Tibial nerve (tissue), 4 donors: ENCODE data around the gene FNBP1L. TPM values are rescaled to one million over a fixed set of nuclear protein-coding genes. Genes with fewer than 3 reads are reported as not detected.

Source experiments
- DNase-seq, 2 donors: peaks; one replicate each; pipeline ENCODE4 v3.0.0-alpha.2; 2019; ENCODE audit warnings: low spot score in 2 of 2
- H3K27ac ChIP-seq, 4 donors: fragments of 200-600 bp; sonication (generic) in 3 of 4; one replicate each; pipeline ENCODE4 v1.5.1; 2017 to 2019; ENCODE audit warnings: mild to moderate bottlenecking in 1 of 4
- H3K27me3 ChIP-seq, 2 donors: fragments of 200-600 bp; sonication (generic) in 1 of 2; one replicate each; pipeline versions ENCODE4 v1.5.1 to v1.6.0; 2017 to 2019
- H3K36me3 ChIP-seq, 3 donors: fragments of 200-600 bp; sonication (generic); one replicate each; pipeline ENCODE4 v1.5.1; 2018 to 2019
- H3K4me1 ChIP-seq, 4 donors: fragments of 200-600 bp; sonication (generic) in 3 of 4; one replicate each; pipeline ENCODE4 v1.5.1; 2017 to 2019
- H3K4me3 ChIP-seq, 4 donors: fragments of 200-600 bp; sonication (generic) in 3 of 4; one replicate each; pipeline ENCODE4 v1.5.1; 2017 to 2019; ENCODE audit warnings: mild to moderate bottlenecking in 1 of 4, moderate library complexity in 1 of 4
- H3K9me3 ChIP-seq, 4 donors: fragments of 200-600 bp; sonication (generic) in 3 of 4; one replicate each; pipeline ENCODE4 v1.5.1; 2017 to 2019
- EP300 ChIP-seq, 2 donors: sonication (generic); formaldehyde crosslinking; IDR thresholded peaks; one replicate each; pipeline ENCODE4 v1.6.1; 2017; ENCODE audit warnings: antibody characterized with exemption in 2 of 2, mild to moderate bottlenecking in 1 of 2
- POLR2A ChIP-seq, 2 donors: fragments of 450-650 bp; IDR thresholded peaks; one replicate each; pipeline ENCODE4 v1.6.1; 2017; ENCODE audit warnings: antibody characterized with exemption in 2 of 2, mild to moderate bottlenecking in 2 of 2, moderate library complexity in 2 of 2
- WGBS, 2 donors: methylation state at CpG; one replicate each; pipeline ENCODE4 v1.1.5; 2018; 5-methylcytosine and 5-hydroxymethylcytosine counted together
- total RNA-seq, 4 donors: library from RNA; depleted of rRNA; stranded (reverse); fragments of >200 nt; gene quantifications; one replicate each; pipeline ENCODE4 v1.1.0, GENCODE V29; 2016
- TF ChIP-seq, protein P1 (sequence below), 5 experiments: fragments of 200-600 bp in 3 of 5; fragments of 450-650 bp in 2 of 5; sonication (generic) in 3 of 5; IDR thresholded peaks; one replicate each; pipeline ENCODE4 v1.5.1; 2016 to 2019; ENCODE audit warnings: antibody characterized with exemption in 5 of 5, mild to moderate bottlenecking in 3 of 5, moderate library complexity in 2 of 5

The FNBP1L gene
- total RNA-seq, 4 donors from 2014 or later, result 18.3 to 23.2 (median 20.5) TPM

- DNase-seq, result no peak
- TF ChIP-seq EP300 (IDR thresholded peaks at IDR 0.05) (no peak), POLR2A (IDR thresholded peaks at IDR 0.05) (no peak)
- TF ChIP-seq, protein P1, sequence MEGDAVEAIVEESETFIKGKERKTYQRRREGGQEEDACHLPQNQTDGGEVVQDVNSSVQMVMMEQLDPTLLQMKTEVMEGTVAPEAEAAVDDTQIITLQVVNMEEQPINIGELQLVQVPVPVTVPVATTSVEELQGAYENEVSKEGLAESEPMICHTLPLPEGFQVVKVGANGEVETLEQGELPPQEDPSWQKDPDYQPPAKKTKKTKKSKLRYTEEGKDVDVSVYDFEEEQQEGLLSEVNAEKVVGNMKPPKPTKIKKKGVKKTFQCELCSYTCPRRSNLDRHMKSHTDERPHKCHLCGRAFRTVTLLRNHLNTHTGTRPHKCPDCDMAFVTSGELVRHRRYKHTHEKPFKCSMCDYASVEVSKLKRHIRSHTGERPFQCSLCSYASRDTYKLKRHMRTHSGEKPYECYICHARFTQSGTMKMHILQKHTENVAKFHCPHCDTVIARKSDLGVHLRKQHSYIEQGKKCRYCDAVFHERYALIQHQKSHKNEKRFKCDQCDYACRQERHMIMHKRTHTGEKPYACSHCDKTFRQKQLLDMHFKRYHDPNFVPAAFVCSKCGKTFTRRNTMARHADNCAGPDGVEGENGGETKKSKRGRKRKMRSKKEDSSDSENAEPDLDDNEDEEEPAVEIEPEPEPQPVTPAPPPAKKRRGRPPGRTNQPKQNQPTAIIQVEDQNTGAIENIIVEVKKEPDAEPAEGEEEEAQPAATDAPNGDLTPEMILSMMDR (IDR thresholded peaks at IDR 0.05), result no peak
These were observed 6.3 kb upstream of the FNBP1L start for GRCh38 chr1:93441589-93441988.

DNA sequence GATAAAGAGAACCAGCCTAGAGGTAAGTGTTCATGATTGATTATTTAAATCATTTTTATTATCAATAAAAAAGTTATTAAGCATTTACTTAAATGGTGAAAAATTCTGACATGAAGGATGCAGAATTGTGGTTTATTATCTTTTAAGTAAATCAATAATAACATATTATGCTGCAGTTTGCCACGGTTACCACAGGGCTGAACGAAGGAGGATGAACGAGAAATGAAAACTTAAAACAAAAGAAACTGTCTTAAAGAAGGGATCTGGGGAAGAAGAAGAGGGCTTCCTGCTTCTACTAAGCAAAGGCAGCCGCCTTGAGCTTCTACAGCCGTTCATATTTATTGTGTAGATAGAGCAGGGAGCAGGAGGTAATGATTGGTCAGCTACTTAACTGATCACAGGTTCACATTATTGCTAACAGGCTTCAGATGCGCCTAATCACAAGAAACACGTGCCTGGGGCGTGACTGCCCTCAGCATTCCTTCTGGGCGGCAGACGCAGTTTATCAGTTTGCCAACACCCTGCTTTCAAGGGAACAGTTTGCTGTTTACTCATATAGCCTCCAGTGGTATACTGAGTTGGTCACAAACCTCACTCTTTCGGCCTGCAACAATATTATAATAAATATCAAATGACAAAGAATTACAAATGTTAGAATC, 5.8 kb upstream of the FNBP1L start:
- no peak for DNase-seq
- TF ChIP-seq, protein P1 (IDR thresholded peaks at IDR 0.05), result no peak
- TF ChIP-seq EP300 (IDR thresholded peaks at IDR 0.05), result no peak
- Histone ChIP-seq H3K4me1 (no peaks in the 10 kb centered on the region), H3K27ac (peak overlapping the region in 2 of 4 donors; percentile 8 to 65), H3K4me3 (no peak overlapping the region), H3K9me3 (no peaks in the 10 kb centered on the region), H3K36me3 (no peaks in the 10 kb centered on the region), H3K27me3 (no peaks in the 10 kb centered on the region)
- 50 to 51% methylated on average over 11 of the region's 11 CpGs for WGBS, 2 donors

More at GRCh38 chr1:93441589-93441988, 6.3 kb upstream of the FNBP1L start:
- H3K4me1 ChIP-seq, result no peaks in the 10 kb centered on the region
- no peaks in the 10 kb centered on the region for H3K36me3 ChIP-seq
- H3K27me3 ChIP-seq, result no peaks in the 10 kb centered on the region
- no peaks in the 10 kb centered on the region for H3K9me3 ChIP-seq
- H3K27ac ChIP-seq, result peak overlapping the region in 1 of 4 donors; percentile 18
- H3K4me3 ChIP-seq, result no peak overlapping the region

GRCh38 chr1:93442741-93443140, 5.2 kb upstream of the FNBP1L start:
- 48 to 51% methylated on average over 1 of the region's 1 CpG for WGBS, 2 donors
- DNase-seq, result no peak
- Histone ChIP-seq H3K4me1 (no peaks in the 10 kb centered on the region), H3K36me3 (no peaks in the 10 kb centered on the region), H3K9me3 (no peaks in the 10 kb centered on the region), H3K27me3 (no peaks in the 10 kb centered on the region), H3K4me3 (no peak overlapping the region), H3K27ac (peak overlapping the region in 2 of 4 donors; percentile 8 to 65)
- TF ChIP-seq EP300 (IDR thresholded peaks at IDR 0.05) (no peak), POLR2A (IDR thresholded peaks at IDR 0.05) (no peak)
- TF ChIP-seq, protein P1 (IDR thresholded peaks at IDR 0.05), result no peak

DNA sequence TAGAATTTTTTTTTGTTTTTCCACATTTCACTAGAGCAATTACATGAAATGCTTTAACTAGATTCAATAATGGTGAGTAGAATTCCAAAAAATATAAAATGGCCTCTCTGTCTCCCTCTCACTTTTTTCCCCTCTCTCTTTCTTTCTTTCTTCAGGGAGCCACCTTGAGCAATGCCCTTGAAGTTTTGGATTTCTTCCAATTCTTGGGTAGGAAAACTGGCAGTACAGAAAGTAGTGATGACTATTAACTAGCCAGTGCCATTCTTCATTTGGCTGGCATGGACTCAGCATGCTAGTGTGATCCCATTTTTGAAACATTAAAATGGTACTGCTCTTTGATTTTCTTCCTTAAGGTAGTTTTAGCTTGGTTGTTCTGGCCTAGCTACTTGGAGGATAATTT, 4.5 kb upstream of the FNBP1L start:
- TF ChIP-seq POLR2A (IDR thresholded peaks at IDR 0.05) (no peak), EP300 (IDR thresholded peaks at IDR 0.05) (no peak)
- TF ChIP-seq, protein P1 (IDR thresholded peaks at IDR 0.05), result no peak
- H3K9me3 ChIP-seq, result no peaks in the 10 kb centered on the region
- H3K4me1 ChIP-seq, result no peaks in the 10 kb centered on the region
- H3K4me3 ChIP-seq, result no peak overlapping the region
- no peak overlapping the region for H3K27ac ChIP-seq
- no peak for DNase-seq
- H3K27me3 ChIP-seq, result no peaks in the 10 kb centered on the region
- H3K36me3 ChIP-seq, result no peaks in the 10 kb centered on the region

DNA sequence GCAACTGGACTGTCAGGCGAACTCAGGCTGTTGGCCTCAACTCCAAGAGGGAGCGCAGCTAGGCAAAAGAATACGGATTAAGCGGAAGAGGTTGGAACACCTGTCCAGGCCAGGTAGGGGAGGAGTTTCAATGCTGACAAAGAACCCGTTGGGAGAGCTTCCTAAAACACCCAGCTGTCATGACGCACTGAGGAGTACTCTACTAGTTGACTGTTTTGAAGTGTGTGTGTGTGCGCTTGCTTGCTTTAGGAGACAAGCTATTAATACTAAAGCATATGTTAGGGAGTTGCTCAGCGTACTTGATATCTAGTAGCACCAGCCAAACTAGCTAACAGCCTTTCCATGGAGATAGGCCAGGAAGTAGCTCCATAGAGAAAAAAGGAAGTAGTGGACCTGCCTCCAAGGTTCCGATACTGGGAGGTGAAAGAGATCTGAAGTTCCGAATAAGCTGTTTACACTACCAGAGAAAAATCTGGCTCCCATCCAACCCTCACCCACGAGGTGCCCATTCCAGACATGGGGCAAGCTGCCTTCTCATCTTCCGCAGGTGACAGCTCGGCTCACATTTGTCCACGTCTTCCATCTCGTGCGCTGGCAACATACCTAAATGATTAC, 974 bp upstream of the FNBP1L start:
- Histone ChIP-seq H3K4me3 (peak overlapping the region in 2 of 4 donors; percentile 82 to 83), H3K4me1 (peaks cover 0 to 14% (median 3%) of the 10 kb centered on the region in 4 donors), H3K27me3 (no peaks in the 10 kb centered on the region), H3K27ac (peak overlapping the region in 2 of 4 donors; percentile 86 to 90), H3K9me3 (no peaks in the 10 kb centered on the region), H3K36me3 (no peaks in the 10 kb centered on the region)
- TF ChIP-seq, protein P1 (IDR thresholded peaks at IDR 0.05), result no peak
- no peak for TF ChIP-seq POLR2A (IDR thresholded peaks at IDR 0.05)
- no peak for TF ChIP-seq EP300 (IDR thresholded peaks at IDR 0.05)
- DNase-seq, result no peak
- 55 to 58% methylated on average over 16 of the region's 16 CpGs for WGBS, 2 donors
